ENCODE results near the gene C8G. TPM values are rescaled to one million over a fixed set of nuclear protein-coding genes. Genes with fewer than 3 reads are reported as not detected.

The C8G gene
- total RNA-seq, 1 experiment from 2014 or later = 2.9 TPM

DNA sequence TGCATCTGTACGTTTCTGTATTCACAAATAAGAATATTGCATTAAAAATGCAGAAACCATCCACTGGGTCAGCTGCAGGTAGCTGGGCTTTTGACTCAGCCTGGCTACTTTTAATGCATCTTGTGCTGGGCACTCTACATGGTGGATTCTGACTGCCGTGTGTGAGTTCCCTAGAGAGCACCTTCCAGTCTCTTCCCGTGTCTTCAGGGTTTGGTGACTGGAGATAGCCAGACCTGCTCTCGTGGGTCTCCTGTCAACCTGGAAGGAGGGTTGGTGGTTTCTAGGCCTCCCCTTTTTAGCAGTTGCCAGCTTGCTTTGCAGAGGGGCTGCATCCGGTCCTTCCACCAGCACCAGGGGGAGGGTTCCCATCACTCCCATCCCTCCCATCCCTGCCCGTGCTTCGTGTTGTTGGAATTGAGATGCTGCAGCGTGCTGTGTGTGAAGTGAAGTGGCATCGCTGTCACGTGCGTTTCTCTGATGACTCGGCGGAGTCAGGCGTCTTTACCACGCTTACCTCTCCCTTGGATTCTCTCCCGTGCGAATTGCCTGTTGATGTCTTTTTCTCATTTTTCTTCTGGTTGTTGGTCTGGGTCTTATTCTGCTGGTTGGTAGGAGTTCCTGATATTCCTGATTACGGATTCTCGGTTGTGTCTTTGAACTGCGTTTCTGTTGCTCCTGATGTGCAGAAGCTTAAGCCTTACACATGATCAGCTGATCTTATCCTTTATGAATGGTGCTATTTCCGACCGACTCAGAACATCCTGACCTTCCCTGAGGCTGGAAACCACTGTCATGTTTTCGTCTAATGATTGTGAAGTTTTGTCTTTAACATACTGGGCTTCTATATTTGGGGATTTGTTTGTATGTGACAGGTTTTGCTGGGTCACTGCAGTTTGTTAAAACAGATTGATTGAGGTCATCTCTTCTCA is 17.4 kb upstream of the C8G start:
- intact Hi-C loops (cut with micrococcal nuclease; ENCODE audit: unreplicated experiment) (no loop called here), in situ Hi-C loops (cut with HindIII; ENCODE audit: low pct_unique_long_range_greater_than_20kb, low sequenced_read_pairs) (no loop called here)
- ChIA-PET POLR2A (no interaction called here), CTCF (no interaction called here)
- H3K4me1 ChIP-seq (ENCODE audit: control insufficient read depth, insufficient read depth, low read length) = no peaks in the 10 kb centered on the region
- TSS peak; percentile 61 for BruUV-seq (replicated peaks)
- no peaks in the 10 kb centered on the region for H3K27me3 ChIP-seq (ENCODE audit: control insufficient read depth, insufficient read depth, low read length)
- no peak overlapping the region for H3K27ac ChIP-seq (ENCODE audit: low read length)
- TF ChIP-seq TCF7L2 (IDR thresholded peaks at IDR 0.05; ENCODE audit: low read depth, low read length) = no peak
- TF ChIP-seq, protein P1, sequence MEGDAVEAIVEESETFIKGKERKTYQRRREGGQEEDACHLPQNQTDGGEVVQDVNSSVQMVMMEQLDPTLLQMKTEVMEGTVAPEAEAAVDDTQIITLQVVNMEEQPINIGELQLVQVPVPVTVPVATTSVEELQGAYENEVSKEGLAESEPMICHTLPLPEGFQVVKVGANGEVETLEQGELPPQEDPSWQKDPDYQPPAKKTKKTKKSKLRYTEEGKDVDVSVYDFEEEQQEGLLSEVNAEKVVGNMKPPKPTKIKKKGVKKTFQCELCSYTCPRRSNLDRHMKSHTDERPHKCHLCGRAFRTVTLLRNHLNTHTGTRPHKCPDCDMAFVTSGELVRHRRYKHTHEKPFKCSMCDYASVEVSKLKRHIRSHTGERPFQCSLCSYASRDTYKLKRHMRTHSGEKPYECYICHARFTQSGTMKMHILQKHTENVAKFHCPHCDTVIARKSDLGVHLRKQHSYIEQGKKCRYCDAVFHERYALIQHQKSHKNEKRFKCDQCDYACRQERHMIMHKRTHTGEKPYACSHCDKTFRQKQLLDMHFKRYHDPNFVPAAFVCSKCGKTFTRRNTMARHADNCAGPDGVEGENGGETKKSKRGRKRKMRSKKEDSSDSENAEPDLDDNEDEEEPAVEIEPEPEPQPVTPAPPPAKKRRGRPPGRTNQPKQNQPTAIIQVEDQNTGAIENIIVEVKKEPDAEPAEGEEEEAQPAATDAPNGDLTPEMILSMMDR (IDR thresholded peaks at IDR 0.05) = no peak
- TF ChIP-seq POLR2AphosphoS5 (IDR thresholded peaks at IDR 0.05; ENCODE audit: low read depth, low read length) = no peak
- no peak for TF ChIP-seq SIN3A (IDR thresholded peaks at IDR 0.05; ENCODE audit: borderline replicate concordance, insufficient read depth, low read depth, low read length)
- no peak for TF ChIP-seq REST (IDR thresholded peaks at IDR 0.05; ENCODE audit: insufficient read depth in 1 of 2, low read depth in 2 of 2, low read length in 1 of 2)
- no peaks in the 10 kb centered on the region for H3K9me3 ChIP-seq (ENCODE audit: control insufficient read depth, insufficient read depth, low read depth, low read length)
- H3K36me3 ChIP-seq (ENCODE audit: control insufficient read depth, insufficient read depth, low read length) = peaks cover 5% of the 10 kb centered on the region
- no peak for ATAC-seq
- no peak overlapping the region for H3K4me3 ChIP-seq (ENCODE audit: low read depth in 2 of 2, low read length in 2 of 2)
- DNase-seq (ENCODE audit: low read depth, low spot score) = no peak

DNA sequence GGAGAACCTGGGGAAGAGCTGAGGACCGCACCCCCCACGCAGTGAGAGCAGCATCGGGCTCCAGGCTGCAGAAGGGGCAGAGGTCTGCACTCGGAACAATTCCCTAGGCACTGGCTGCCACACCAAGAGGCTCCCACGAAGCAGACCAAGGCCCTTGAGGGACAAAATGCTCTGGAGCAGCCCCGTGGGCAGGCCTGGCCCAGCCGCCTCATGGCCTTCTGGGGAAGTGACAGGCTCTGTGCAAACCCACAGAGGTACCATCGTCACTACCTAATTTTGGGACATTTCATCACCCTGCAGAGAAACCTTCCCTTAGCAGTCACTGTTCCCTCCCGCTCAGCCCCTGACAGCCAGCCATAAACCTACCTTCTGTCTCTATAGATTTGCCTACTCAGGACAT is 16.5 kb upstream of the C8G start:
- in situ Hi-C loops (cut with HindIII; ENCODE audit: low pct_unique_long_range_greater_than_20kb, low sequenced_read_pairs) = no loop called here
- ChIA-PET CTCF (no interaction called here), POLR2A (no interaction called here)
- TF ChIP-seq REST (IDR thresholded peaks at IDR 0.05; ENCODE audit: insufficient read depth in 1 of 2, low read depth in 2 of 2, low read length in 1 of 2) (no peak), SIN3A (IDR thresholded peaks at IDR 0.05; ENCODE audit: borderline replicate concordance, insufficient read depth, low read depth, low read length) (no peak), POLR2AphosphoS5 (IDR thresholded peaks at IDR 0.05; ENCODE audit: low read depth, low read length) (no peak), TCF7L2 (IDR thresholded peaks at IDR 0.05; ENCODE audit: low read depth, low read length) (no peak)
- TF ChIP-seq, protein P1 (IDR thresholded peaks at IDR 0.05) = no peak
- H3K27ac ChIP-seq (ENCODE audit: low read length) = no peak overlapping the region
- no peak overlapping the region for H3K4me3 ChIP-seq (ENCODE audit: low read depth in 2 of 2, low read length in 2 of 2)
- no peaks in the 10 kb centered on the region for H3K4me1 ChIP-seq (ENCODE audit: control insufficient read depth, insufficient read depth, low read length)
- intact Hi-C loops (cut with micrococcal nuclease; ENCODE audit: unreplicated experiment) = no loop called here
- ATAC-seq (peak; percentile 23; the same call in 1 of the 2 replicates), DNase-seq (ENCODE audit: low read depth, low spot score) (no peak)
- H3K9me3 ChIP-seq (ENCODE audit: control insufficient read depth, insufficient read depth, low read depth, low read length) = no peaks in the 10 kb centered on the region
- no TSS peak for BruUV-seq (replicated peaks)
- H3K36me3 ChIP-seq (ENCODE audit: control insufficient read depth, insufficient read depth, low read length) = peaks cover 4% of the 10 kb centered on the region
- H3K27me3 ChIP-seq (ENCODE audit: control insufficient read depth, insufficient read depth, low read length) = no peaks in the 10 kb centered on the region
